Stimulated activated CD8-positive, alpha-beta memory T cell treated with anti-CD3 and anti-CD28 coated beads, Interleukin-15, amount 100 ng/mL, for 48 hours (primary cell): ENCODE results near the gene ATG3.
"Not testable (repeated sequence)": the region's sequence is repeated elsewhere in the genome, so short reads cannot be mapped to it uniquely, and the experiment has no call there.

Source experiments
- DNase-seq, 2 donors: peaks; one replicate each; pipeline ENCODE4 v3.0.0-alpha.2; 2020; ENCODE audit warnings: low read depth in 2 of 2

Gene ATG3

GRCh38 chr3:112498914-112499711 is 62.6 kb downstream of the ATG3 start, which contains the start of gene BTLA:
TSS of gene BTLA (minus strand) at chr3:112499472. CDS start at chr3:112499358, 114 bp downstream.
- DNase-seq: no peak

GRCh38 chr3:112497897-112498548 is 63.7 kb downstream of the ATG3 start:
- no peak for DNase-seq

GRCh38 chr3:112496366-112497067 is 65.2 kb downstream of the ATG3 start:
- no peak for DNase-seq

- not testable (repeated sequence) for DNase-seq
Measured at GRCh38 chr3:112494448-112494767, 67.4 kb downstream of the ATG3 start.

- no peak for DNase-seq
Measured at GRCh38 chr3:112492124-112492523, 69.6 kb downstream of the ATG3 start.

- DNase-seq: no peak
Measured at GRCh38 chr3:112491373-112491772, 70.4 kb downstream of the ATG3 start.

- no peak for DNase-seq
Measured at GRCh38 chr3:112489674-112490479, 71.9 kb downstream of the ATG3 start.

GRCh38 chr3:112486811-112487505 is 74.8 kb downstream of the ATG3 start:
- no peak for DNase-seq

- no peak for DNase-seq
Measured at GRCh38 chr3:112484352-112484751, 77.4 kb downstream of the ATG3 start.

GRCh38 chr3:112482675-112483074 is 79.1 kb downstream of the ATG3 start:
- DNase-seq: no peak
